GM19452 (cell line): Measurements from ENCODE around the gene CDK18.

Source experiments
- ATAC-seq: cut with Tn5 transposase; IDR thresholded peaks from one replicate; pipeline ENCODE4 v1.9.1; 2021; ENCODE audit not compliant: unreplicated experiment

CDK18 gene

DNA sequence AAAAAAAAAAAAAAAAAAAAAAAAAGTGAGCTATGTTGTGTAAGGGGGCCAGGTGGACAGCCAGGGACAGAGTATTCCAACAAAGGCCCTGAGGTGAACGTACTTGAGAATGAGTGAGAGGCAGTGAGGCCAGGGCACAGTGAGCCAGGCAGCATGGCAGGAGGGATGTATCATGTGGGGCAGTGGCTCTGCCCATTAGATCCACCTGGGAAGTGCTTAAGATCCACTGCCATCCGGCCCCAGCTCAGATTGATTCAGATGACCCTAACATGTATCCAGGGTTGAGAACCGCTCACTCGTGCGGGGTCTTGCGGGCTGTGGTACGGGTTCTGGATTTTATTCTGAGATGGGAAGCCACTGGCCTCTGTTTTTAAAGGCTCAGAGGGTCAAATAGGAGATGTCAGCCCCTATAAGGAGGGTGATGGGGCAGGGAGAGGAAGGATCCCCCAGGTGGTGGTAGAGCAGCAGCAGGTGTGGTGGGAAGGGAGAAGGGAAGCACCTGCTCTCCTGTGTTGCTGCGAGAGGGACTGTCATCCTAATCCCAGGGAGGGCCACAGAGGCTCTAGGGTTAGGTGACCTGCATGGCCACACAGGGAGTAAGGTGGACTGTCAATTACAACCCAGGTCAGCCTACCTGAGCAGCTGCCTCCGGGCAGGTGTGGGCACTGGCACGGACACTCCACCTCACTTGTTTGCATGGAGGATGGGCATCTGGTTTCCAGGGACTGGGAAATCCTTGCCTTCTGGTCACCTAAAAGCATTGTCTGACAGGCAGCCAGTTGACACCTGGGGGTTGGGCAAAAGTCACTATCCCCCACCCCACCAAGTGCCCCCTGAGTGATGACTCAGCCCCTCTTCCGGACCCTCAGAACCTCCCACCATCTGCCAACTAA, 31.6 kb downstream of the CDK18 start:
- no peak for ATAC-seq

DNA sequence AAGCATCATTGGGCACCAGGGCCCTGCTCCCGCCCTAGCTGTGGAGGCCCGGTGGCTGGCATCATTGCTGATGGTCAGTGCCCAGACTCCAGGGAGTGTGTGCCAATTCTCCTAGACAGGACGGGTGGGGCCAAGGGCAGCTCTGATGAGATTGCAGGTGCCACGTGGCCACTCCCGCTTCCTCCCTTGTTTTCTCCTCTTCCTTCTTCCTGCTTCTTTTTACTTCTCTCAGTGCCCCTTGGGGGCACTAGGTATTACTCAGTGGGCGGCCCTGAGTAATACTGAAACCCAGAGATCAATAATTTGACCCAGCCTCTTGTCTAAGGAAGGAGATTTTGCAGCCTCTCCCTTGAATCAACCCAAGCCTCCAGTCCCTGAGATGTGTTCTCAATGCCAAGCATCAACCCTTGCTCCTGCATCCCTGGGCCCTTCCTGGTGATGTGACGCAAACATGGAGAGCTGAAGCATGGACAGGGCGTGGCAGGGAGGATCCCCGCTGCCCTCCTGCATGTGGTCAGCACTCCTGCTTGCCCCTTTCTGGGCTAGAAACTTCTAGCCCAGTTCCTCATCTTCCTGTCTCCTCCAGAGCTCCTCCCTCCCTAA, 32.4 kb downstream of the CDK18 start:
- ATAC-seq = no peak

DNA sequence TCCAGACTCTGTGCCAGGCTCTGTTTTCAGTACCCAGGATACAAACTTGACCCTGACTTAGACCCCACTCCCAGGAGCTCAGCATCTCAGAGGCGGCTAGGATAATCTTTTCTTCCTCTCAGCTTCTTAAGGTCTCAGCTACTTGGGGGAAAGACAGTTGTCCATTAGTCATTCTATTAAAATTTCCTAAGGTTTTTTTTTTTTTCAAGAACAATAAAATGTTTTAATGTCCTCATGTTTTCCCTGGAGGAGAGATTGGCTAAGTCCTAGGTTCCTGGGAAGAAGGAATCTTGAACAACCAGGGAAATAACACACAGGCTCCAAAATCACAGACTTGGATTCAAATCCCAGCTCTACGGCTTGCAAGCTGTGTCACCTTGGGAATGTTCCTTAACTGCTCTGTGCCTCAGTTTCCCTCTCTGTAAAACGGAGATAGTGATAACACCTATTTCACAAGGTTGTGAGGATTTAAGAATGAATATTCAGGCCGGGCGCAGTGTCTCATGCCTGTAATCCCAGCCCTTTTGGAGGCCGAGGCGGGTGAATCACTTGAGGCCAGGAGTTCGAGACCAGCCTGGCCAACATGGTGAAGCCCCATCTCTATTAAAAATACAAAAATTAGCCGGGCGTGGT, 33.0 kb downstream of the CDK18 start:
- no peak for ATAC-seq

DNA sequence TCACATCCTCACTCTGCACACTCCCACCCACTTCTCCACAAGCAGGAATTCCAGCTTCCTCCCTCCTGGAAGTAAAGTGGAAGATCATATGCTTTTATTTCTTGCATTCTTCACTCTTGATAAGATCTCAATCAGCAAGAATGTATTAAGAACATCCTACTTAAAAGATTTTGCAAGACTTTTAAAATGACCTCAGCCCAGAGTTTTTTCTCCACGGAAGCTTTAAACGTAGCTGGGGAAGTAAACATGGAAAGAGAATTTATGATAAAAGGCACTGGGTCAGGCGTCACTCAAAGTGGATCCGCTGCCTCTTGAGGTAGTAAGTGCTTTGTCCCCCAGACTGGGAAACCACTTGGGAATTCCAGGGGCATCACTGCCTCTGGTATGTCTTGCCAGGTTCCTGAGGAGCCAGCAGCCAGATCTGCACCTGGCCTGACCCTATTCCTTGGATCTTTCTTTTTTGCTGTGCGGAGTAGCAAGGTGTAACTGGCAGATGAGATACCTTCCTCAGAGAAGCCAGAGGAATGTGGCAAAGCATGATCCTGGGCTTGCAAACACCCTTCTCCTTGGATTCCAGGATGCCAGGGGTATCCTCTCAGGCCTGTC, 33.9 kb downstream of the CDK18 start:
- ATAC-seq = no peak

DNA sequence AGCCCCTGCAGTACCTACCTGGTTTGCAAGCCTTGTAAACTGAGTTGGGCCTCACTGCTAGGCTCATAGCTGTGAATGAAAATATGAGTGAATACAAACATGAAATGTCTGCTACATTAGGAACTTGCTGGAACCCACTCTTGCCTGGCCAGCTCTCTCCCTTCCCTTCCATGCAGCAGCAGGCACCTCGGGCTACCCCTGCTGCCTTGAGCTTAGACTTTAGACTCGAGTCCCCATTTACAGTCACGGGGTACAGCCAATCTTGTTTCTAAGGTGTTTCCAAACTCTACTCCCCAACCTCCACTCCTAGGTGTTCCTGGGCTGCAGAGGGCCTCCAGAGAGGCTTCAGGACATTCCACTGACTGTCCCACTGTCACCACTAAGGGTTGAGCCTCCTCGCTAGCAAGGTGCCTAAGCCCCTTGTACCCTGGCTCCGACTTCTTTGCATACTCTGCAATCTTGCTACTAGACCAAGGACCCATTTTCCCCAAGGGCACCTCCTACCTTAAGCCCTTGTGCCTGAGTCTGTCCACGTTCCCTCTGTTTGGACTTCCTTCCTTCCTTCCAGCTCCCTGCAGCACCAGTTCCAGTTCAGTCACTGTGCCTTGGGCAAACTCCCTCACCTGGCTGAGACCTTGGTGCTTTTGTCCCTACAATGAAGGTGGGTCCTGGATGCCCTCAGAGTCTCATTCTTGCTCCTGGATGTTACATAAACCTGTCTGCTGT, 36.9 kb downstream of the CDK18 start:
- no peak for ATAC-seq

DNA sequence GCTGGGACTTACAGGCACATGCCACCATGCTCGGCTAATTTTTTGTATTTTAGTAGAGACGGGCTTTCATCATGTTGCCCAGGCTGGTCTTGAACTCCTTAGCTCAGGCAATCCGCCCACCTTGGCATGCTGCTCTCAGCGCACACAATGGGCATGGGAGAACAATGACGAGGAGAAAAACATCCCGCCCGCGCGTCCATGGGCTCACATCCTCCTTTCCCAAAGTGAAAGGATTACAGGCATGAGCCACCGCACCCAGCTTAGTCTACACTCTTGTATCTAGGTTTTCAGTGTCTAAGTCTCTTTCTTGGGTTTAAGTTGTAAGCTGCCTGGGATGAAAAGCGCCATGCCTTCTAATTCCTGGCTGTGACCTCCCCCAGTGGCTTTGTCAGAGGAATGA, 37.9 kb downstream of the CDK18 start:
- no peak for ATAC-seq

DNA sequence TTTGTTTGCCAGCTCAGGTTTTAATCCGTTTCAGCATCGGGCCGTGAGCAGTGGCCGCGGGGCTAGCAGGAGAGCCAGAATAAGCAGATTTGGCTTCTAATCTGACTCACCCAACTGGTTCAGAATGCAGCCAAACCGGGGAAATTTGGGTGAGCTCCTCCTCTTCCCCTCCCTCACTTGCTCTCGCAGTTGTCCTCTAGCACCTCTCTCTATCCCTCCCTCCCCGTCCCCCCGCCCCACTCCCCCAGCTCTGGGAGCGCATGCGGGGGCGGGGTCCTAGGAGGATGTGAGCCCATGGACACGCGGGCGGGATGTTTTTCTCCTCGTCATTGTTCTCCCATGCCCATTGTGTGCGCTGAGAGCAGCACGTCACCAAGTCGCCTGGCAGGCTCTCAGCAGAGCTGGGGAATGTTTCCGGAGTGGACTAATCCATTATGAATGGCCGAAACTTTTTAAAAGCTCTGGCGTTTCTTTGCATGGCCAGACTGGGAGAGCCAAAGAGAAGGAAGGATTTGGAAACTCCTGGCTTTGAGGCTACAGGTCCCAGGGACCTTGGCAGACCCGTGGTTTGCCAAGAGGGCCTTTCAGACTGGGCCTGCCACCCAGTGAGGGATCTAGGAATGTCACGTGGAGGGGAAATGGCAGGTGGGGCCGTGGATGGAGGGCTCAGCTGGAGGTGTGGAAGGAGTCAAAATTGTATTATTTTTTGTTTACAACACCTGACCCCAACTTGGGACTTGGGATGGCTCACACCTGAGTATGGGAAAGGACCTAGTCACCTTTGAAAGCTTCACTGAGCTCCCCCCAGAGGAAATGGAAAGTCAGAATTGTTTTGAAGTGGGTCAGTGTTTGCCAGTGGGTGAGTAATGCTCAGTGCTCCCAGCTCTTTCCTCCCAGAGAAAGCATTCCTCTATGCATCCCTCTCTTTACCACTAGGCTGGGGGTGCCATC, 39.2 kb downstream of the CDK18 start:
- no peak for ATAC-seq

DNA sequence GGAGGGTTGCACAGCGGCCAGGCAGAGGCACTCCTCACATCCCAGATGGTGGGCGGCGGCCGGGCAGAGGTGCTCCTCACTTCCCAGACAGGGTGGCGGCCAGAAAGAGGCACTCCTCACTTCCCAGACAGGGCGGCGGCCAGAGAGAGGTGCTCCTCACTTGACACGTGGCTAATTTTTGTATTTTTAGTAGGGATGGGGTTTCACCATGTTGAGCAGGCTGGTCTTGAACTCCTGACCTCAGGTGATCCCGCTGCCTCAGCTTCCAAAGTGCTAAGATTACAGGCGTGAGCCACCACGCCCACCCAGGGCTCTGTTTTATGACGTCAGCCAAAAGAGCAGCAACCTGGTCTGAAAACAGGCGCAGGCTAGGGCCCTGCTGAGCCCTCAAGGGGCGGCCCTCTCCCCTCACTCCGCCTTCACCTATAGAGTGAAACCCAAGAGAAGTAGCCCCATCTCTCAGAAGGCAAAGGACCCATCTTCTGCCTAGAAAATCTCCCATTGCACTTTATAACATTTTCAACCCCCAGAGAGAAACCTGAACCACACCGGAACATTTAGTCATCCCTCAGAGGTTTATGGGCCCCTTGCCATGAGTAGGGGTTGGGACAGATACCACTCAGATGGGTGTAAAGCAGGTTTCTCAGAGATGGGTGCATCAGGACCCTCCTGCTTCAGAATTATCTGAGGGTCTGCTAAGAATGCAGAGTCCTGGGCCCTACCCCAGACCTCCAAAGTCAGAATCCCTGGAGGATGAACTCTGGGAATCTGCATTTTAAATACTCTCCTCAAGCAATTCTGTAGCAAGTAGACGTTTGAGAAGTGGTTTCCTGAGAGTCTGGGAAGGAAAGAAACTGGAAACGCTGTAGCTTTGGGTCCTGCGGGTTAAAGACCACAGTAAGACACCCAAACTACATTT, 40.8 kb downstream of the CDK18 start:
- no peak for ATAC-seq

- ATAC-seq = no peak
Measured at GRCh38 chr1:205545991-205546390, 41.5 kb downstream of the CDK18 start.

GRCh38 chr1:205546541-205546940, 42.1 kb downstream of the CDK18 start:
- ATAC-seq = no peak

- ATAC-seq = no peak
Measured at GRCh38 chr1:205547936-205548827, 43.7 kb downstream of the CDK18 start.

- ATAC-seq = no peak
Measured at GRCh38 chr1:205554026-205554811, 49.8 kb downstream of the CDK18 start.

GRCh38 chr1:205561501-205562203, 57.2 kb downstream of the CDK18 start:
- ATAC-seq = no peak

DNA sequence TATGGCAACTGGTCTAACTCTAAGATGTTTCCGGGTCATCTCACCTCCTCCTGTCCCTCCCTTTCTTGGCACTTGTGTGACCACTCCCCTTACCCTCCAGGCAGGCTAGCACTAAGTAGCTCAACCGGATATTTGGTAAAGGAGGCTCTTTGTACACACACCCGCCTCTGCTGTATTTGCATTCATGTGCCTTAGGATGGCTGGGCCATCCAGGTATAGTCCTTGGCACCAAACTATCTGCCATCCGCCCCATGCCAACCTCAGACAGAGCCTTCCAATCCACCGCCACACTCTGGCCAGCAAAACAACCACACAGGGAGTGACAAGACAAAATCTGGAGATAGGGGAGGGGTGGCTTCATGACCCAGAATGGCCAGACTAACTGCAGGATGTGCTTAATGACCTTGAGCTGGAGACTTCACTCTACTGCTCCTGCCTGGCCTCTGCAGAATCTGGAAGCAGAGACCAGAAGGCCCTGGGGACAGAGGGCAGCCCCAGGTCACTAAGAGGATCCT, 59.5 kb downstream of the CDK18 start:
- no peak for ATAC-seq

GRCh38 chr1:205565799-205566198, 61.3 kb downstream of the CDK18 start:
- ATAC-seq = no peak

DNA sequence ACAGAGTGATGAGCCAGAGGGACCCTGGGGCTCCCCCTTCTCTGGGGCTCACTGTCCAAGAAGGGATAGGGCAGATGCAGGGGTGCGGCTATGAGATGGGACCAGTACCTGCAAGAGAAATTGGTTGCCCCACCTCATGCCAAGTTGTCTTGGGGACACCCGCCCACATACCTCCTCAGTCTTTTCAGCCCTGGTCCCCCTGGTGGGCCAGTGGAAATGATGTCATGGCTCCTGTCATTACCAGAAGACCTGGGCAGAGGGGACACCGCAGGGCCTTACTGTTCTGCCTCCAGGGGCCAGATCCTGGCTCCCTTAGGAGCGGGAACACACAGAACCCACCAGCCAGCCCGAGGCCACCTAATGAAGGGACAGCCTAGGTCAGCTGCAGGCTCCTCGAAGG, 63.2 kb downstream of the CDK18 start:
- ATAC-seq = no peak
